GM12891 (cell line): ENCODE data around the gene MAGEB4. TPM values are rescaled to one million over a fixed set of nuclear protein-coding genes. Genes with fewer than 3 reads are reported as not detected.
"Not testable (repeated sequence)": the region's sequence is repeated elsewhere in the genome, so short reads cannot be mapped to it uniquely, and the experiment has no call there.

Experiments used
- DNase-seq: peaks from one replicate; pipeline ENCODE4 v3.0.0; 2011; ENCODE audit warnings: low spot score; ENCODE audit not compliant: insufficient read length
- FAIRE-seq: peaks from 2 replicates; lab custom pipeline; 2011; peaks lifted over from hg19 to GRCh38; lab: Jason Lieb, UNC
- PAX5 ChIP-seq: IDR thresholded peaks from 2 replicates; pipeline ENCODE4 v1.6.1; 2011; ENCODE audit warnings: low read length, moderate library complexity, mild to moderate bottlenecking; ENCODE audit not compliant: insufficient read depth, severe bottlenecking
- POLR2A ChIP-seq: IDR thresholded peaks from 2 replicates; pipeline ENCODE4 v1.6.1; 2011; ENCODE audit warnings: low read depth, low read length, control low read depth
- POLR2AphosphoS5 ChIP-seq: IDR thresholded peaks from 2 replicates; pipeline ENCODE4 v1.6.1; 2011; ENCODE audit warnings: low read depth, low read length, control low read depth
- POU2F2 ChIP-seq: IDR thresholded peaks from 2 replicates; pipeline ENCODE4 v1.6.1; 2011; ENCODE audit warnings: low read depth, mild to moderate bottlenecking, control low read depth, low read length, moderate library complexity
- SPI1 ChIP-seq: IDR thresholded peaks from 2 replicates; pipeline ENCODE4 v1.6.1; 2011; ENCODE audit warnings: low read depth, low read length, control low read depth
- TAF1 ChIP-seq: IDR thresholded peaks from 2 replicates; pipeline ENCODE4 v1.6.1; 2011; ENCODE audit warnings: low read depth, low read length, control low read depth
- polyA plus RNA-seq: library from polyadenylated mRNA; unstranded; fragments of >200 nt; gene quantifications from one replicate; pipeline ENCODE4 v1.2.1, GENCODE V29; 2012; ENCODE audit warnings: low read depth, missing spikeins, inconsistent platforms; ENCODE audit not compliant: missing spikeins

The MAGEB4 gene
- polyA plus RNA-seq = not detected

DNA sequence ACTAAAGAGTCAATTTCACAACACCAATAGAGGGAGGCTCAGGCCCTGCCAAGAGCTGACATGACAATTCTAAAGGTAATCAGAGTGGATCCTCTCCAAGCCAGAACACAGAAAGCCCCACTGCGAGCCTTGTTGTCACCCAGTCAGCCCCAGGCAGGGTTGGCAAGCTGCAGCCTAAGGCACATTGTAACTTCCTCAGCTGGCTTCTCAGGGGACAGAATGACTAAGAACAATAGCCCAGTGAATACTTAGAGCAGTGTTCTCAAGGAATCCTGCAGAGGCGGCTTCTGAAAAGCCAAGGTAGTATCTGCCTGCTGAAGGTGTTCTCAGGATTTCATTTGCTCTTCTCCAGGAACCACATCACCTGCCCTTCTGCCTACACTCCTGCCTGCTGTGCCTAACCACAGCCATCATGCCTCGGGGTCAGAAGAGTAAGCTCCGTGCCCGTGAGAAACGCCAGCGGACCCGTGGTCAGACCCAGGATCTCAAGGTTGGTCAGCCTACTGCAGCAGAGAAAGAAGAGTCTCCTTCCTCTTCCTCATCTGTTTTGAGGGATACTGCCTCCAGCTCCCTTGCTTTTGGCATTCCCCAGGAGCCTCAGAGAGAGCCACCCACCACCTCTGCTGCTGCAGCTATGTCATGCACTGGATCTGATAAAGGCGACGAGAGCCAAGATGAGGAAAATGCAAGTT is at the start of gene MAGEB4:
Gene MAGEB4, plus strand, starts transcription at position 277 of the 692 bp plus-strand sequence. Its CDS starts 136 bp downstream, at position 413.
- DNase-seq = no peak
- TF ChIP-seq TAF1 = no peak
- no peak for TF ChIP-seq SPI1
- no peak for TF ChIP-seq POLR2A
- TF ChIP-seq POLR2AphosphoS5 = no peak
- no peak for TF ChIP-seq PAX5
- no peak for TF ChIP-seq POU2F2
- FAIRE-seq = no peak

DNA sequence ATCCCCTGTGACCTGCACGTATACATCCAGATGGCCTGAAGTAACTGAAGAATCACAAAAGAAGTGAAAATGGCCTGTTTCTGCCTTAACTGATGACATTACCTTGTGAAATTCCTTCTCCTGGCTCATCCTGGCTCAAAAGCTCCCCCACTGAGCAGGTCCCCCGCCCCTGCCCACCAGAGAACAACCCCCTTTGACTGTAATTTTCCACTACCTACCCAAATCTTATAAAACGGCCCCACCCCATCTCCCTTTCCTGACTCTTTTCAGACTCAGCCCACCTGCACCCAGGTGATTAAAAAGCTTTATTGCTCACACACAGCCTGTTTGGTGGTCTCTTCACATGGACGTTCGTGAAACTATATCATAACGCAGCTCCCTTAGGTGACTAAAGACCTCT is 47.9 kb upstream of the MAGEB4 start:
- DNase-seq, FAIRE-seq: not testable (repeated sequence)

GRCh38 chrX:30196322-30196721 is 45.5 kb upstream of the MAGEB4 start:
- no peak for FAIRE-seq
- TF ChIP-seq PAX5 = no peak
- TF ChIP-seq POU2F2 = no peak
- TF ChIP-seq POLR2A = no peak
- no peak for TF ChIP-seq POLR2AphosphoS5
- TF ChIP-seq SPI1 = no peak
- no peak for TF ChIP-seq TAF1
- DNase-seq = no peak

DNA sequence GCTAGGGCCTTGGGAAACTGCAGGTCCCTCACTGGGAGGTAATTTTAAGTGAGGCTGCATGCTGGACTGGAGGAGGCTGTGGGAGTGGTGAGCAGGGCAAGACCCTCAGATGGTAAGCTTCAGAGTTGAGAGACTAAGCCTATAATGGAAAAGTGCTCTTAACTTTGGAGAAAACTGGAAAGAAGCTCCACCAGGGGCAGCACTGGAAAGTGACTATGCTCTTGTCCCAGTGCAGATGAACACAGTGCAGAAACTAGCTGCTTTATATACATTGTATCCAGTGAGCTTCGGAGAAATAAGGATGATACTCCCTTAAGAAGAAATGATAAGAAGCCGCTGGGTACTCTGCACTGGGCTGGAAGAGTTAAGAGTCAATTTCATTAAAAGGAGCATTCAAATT is 29.6 kb upstream of the MAGEB4 start:
- DNase-seq (no peak), FAIRE-seq (no peak)
- TF ChIP-seq POLR2AphosphoS5 (no peak), POLR2A (no peak), TAF1 (no peak), PAX5 (no peak), SPI1 (no peak), POU2F2 (no peak)

DNA sequence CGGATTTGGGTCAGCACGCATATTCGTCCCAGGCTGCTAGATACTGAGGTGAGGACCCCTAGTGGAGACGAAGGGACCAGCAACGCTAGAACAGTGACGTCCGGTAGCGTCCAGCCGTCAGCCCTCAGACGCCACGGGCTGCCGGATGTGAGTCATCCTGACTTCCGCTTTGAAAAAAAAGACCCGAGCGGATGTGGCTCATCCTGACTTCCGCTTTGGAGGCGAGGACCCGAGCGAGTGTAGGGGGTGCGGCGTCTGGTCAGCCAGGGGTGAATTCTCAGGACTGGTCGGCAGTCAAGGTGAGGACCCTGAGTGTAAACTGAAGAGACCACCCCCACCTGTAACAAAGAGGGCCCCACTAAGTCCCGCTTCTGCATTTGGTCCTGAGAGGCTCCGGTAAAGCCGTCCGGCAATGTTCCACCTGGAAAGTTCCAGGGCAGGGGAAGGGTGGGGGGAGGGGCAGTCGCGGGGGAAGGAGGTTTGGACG is 26.4 kb upstream of the MAGEB4 start, which contains the start of gene MAGEB2:
Gene MAGEB2, plus strand, starts transcription at position 207 of the 487 bp plus-strand sequence. CDS start 3,018 bp downstream, outside the sequence.
- FAIRE-seq = no peak
- TF ChIP-seq POLR2A (no peak), TAF1 (no peak), PAX5 (no peak), POLR2AphosphoS5 (no peak), POU2F2 (no peak), SPI1 (no peak)
- no peak for DNase-seq

DNA sequence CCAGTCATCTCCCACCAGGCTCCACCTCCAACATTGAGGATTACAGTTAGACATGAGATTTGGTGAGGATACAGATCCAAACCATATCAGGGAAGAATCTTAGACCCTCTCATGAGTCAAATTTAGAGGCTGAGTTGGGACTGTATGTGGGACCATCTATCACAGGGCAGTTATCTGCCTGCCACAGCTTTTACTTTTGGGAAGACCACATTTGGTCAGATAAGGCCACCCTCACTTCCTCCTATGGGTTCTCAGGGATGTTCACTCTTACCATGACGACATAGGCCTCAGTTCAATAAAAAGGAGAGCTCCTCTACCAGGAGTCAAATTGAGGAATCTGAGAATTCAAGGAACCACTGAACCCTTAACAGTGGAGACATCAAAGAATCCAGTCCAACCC is 24.3 kb upstream of the MAGEB4 start:
- DNase-seq = no peak
- no peak for FAIRE-seq
- no peak for TF ChIP-seq TAF1
- no peak for TF ChIP-seq POLR2A
- no peak for TF ChIP-seq POU2F2
- TF ChIP-seq PAX5 = no peak
- no peak for TF ChIP-seq POLR2AphosphoS5
- no peak for TF ChIP-seq SPI1

GRCh38 chrX:30219372-30219771 is 22.4 kb upstream of the MAGEB4 start:
- DNase-seq = no peak

DNA sequence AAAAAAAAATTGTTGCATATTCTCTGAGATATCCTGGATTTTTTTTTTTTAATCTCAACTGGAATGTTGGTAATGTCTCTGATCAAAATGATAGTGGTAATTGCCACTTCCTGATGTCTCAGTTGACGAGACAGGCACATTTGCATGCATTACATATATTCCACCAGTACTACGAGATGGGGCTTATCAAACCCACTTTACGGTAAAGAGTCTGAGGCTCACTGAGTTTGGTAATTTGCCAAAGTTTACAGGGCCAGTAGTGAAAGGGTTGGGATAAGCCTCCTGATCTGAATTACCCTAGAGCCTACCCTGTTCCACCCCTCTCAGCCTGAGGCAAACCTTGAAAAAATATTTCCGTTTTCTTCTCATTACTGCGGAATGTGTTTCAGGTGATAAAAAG is 21.1 kb upstream of the MAGEB4 start:
- no peak for FAIRE-seq
- DNase-seq = no peak

More at GRCh38 chrX:30219372-30219771, 22.4 kb upstream of the MAGEB4 start:
- no peak for FAIRE-seq
- TF ChIP-seq POLR2AphosphoS5 (no peak), TAF1 (no peak), PAX5 (no peak), POU2F2 (no peak), SPI1 (no peak), POLR2A (no peak)

GRCh38 chrX:30224536-30224935 is 17.3 kb upstream of the MAGEB4 start:
- TF ChIP-seq POLR2A = no peak
- no peak for TF ChIP-seq PAX5
- DNase-seq = no peak
- no peak for FAIRE-seq

More for the DNA sequence above, 21.1 kb upstream of the MAGEB4 start:
- TF ChIP-seq POU2F2 (no peak), POLR2A (no peak), POLR2AphosphoS5 (no peak), SPI1 (no peak)

DNA sequence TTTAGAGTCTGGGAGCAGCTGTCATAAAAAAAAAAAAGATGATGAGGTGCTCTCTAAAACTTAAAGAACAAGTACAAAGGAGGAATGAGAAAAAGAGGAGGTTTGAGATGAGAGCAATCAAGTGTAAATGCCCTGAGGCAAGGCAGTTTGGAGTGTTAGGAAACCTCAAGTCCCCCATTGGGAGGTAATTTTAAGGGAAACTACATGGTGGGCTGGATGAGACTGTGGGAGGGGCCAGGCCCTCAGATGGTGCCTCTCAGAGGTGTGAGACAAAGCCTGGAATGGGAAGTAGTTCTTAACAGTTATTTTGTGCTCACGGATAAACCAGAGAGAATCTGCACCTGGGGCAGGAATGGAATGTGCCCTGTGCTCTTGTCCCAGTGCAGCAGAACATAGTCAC is 13.3 kb upstream of the MAGEB4 start:
- TF ChIP-seq SPI1 (no peak), POU2F2 (no peak)
- FAIRE-seq (no peak), DNase-seq (no peak)

DNA sequence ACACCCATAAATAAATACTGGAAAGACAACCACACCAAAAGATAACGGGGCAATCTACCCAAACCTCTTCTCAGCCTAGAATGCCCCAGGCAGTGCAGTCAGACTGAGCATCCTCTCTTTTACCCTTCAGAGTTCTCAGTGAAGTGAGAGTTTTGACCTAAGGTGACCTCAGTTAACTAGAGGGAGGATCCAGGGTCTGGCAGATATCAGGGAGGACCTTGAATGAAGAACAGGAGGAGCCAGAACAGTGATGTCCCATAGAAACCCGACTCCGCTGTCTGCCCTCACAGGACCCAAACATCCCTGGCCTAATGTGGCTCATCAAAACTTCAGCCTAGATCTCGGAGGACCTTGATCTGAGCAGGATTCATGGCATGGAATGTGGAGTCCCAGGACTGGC is 11.4 kb upstream of the MAGEB4 start, which contains the start of gene MAGEB3:
Gene MAGEB3, plus strand, starts transcription at position 263 of the 400 bp plus-strand sequence. CDS start 5,268 bp downstream, outside the sequence.
- DNase-seq (no peak), FAIRE-seq (no peak)
- TF ChIP-seq POU2F2 (no peak), POLR2A (no peak), PAX5 (no peak), POLR2AphosphoS5 (no peak), SPI1 (no peak), TAF1 (no peak)
